ENCODE measurements around the gene ZNF580. TPM values are rescaled to one million over a fixed set of nuclear protein-coding genes. Genes with fewer than 3 reads are reported as not detected.

ZNF580 gene
- total RNA-seq (6.4 TPM), polyA plus RNA-seq (32.9 TPM)
- long read RNA-seq, donor 1, partial matches to known transcripts = 0 of 5 reads
- long read RNA-seq, donor 1, other reads (novel, unspliced or antisense) = 0 of 5 reads
- long read RNA-seq, donor 2, transcript ZNF580-201 (2 exons, 1,261 nt) = major isoform, 29 of 47 reads
- long read RNA-seq, donor 2, transcript ZNF580-202 (1 exons, 1,707 nt) = minor isoform, 13 of 47 reads
- long read RNA-seq, donor 2, partial matches to known transcripts = 0 of 47 reads
- long read RNA-seq, donor 2, other reads (novel, unspliced or antisense) = 0 of 47 reads
- long read RNA-seq, donor 3, transcript ZNF580-202 (1 exons, 1,707 nt) = major isoform, 18 of 34 reads
- long read RNA-seq, donor 3, transcript ZNF580-201 (2 exons, 1,261 nt) = minor isoform, 13 of 34 reads
- long read RNA-seq, donor 3, partial matches to known transcripts = 0 of 34 reads
- long read RNA-seq, donor 3, other reads (novel, unspliced or antisense) = 0 of 34 reads
- long read RNA-seq, donor 4, transcript ZNF580-202 (1 exons, 1,707 nt) = major isoform, 13 of 25 reads
- long read RNA-seq, donor 4, transcript ZNF580-201 (2 exons, 1,261 nt) = minor isoform, 12 of 25 reads
- long read RNA-seq, donor 4, partial matches to known transcripts = 0 of 25 reads
- long read RNA-seq, donor 4, other reads (novel, unspliced or antisense) = 0 of 25 reads
- long read RNA-seq, donor 5, transcript ZNF580-202 (1 exons, 1,707 nt) = major isoform, 18 of 31 reads
- long read RNA-seq, donor 5, transcript ZNF580-201 (2 exons, 1,261 nt) = minor isoform, 12 of 31 reads
- long read RNA-seq, donor 5, partial matches to known transcripts = 0 of 31 reads
- long read RNA-seq, donor 5, other reads (novel, unspliced or antisense) = 0 of 31 reads
- long read RNA-seq, donor 6, transcript ZNF580-201 (2 exons, 1,261 nt) = major isoform, 20 of 28 reads
- long read RNA-seq, donor 6, transcript ZNF580-202 (1 exons, 1,707 nt) = minor isoform, 7 of 28 reads
- long read RNA-seq, donor 6, partial matches to known transcripts = 0 of 28 reads
- long read RNA-seq, donor 6, other reads (novel, unspliced or antisense) = 0 of 28 reads
- long read RNA-seq, donor 7, transcript ZNF580-202 (1 exons, 1,707 nt) = minor isoform, 10 of 33 reads
- long read RNA-seq, donor 7, transcript ZNF580-201 (2 exons, 1,261 nt) = major isoform, 22 of 33 reads
- long read RNA-seq, donor 7, partial matches to known transcripts = 0 of 33 reads
- long read RNA-seq, donor 7, other reads (novel, unspliced or antisense) = 0 of 33 reads
- long read RNA-seq, donor 8, transcript ZNF580-201 (2 exons, 1,261 nt) = major isoform, 6 of 9 reads
- long read RNA-seq, donor 8, partial matches to known transcripts = 0 of 9 reads
- long read RNA-seq, donor 8, other reads (novel, unspliced or antisense) = 0 of 9 reads
- long read RNA-seq, donor 9, transcript ZNF580-201 (2 exons, 1,261 nt) = minor isoform, 6 of 23 reads
- long read RNA-seq, donor 9, transcript ZNF580-202 (1 exons, 1,707 nt) = major isoform, 16 of 23 reads
- long read RNA-seq, donor 9, partial matches to known transcripts = 0 of 23 reads
- long read RNA-seq, donor 9, other reads (novel, unspliced or antisense) = 0 of 23 reads
- long read RNA-seq, donor 10, transcript ZNF580-201 (2 exons, 1,261 nt) = major isoform, 28 of 38 reads
- long read RNA-seq, donor 10, transcript ZNF580-202 (1 exons, 1,707 nt) = minor isoform, 9 of 38 reads
- long read RNA-seq, donor 10, partial matches to known transcripts = 0 of 38 reads
- long read RNA-seq, donor 10, other reads (novel, unspliced or antisense) = 0 of 38 reads

- DNase-seq (ENCODE audit: low read depth in 6 of 9, low spot score in 9 of 9) = peak in 3 of 9 donors; percentile 49 to 72 (median 60)
- Histone ChIP-seq H3K9me3 (ENCODE audit: control insufficient read depth in 2 of 2, insufficient read depth in 1 of 2, low read length in 1 of 2) (peaks cover 0 to 15% of the 10 kb centered on the region in 2 donors), H3K36me3 (ENCODE audit: control insufficient read depth in 2 of 2, insufficient read depth in 2 of 2, low read length in 1 of 2) (peaks cover 11 to 21% of the 10 kb centered on the region in 2 donors), H3K4me1 (ENCODE audit: control insufficient read depth in 2 of 2, insufficient read depth in 2 of 2, low read length in 2 of 2) (peaks cover 36 to 58% of the 10 kb centered on the region in 2 donors), H3K27ac (ENCODE audit: low read depth in 1 of 2, low read length in 1 of 2) (peak within 1 kb of the TSS; percentile 86 to 91), H3K27me3 (ENCODE audit: control insufficient read depth in 2 of 2, insufficient read depth in 1 of 2, low read length in 1 of 2) (peaks cover 0 to 16% of the 10 kb centered on the region in 2 donors), H3K4me3 (ENCODE audit: low read length in 2 of 2) (peak within 1 kb of the TSS; percentile 65 to 76)
- WGBS = 2% methylated on average over 89 of the region's 89 CpGs
Observed at GRCh38 chr19:55640577-55641425, at the start of gene ZNF580. Gene ZNF580 (plus strand): TSS chr19:55641002. CDS start chr19:55642509, 1,507 bp downstream.

DNA sequence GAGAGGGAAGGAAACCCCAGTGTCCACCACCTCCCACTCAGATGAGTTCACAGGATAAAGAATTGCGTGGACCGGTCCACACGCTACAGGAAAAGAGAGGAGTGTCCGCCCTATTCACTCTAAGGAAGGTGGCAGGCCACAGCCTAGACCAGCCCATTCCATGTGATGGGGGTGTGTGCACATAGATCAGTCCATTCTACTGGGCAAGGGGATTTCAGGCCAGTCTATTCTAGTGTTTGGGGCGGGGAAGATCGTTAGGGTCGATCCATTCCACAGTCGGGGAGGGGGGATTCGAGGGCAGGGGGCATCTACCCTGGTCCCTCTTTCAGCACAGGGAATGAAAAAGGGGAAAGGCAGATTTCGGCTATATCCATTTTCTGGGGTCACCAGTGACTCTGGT is 49.2 kb upstream of the ZNF580 start:
- peaks cover 5 to 14% of the 10 kb centered on the region in 2 donors for H3K4me1 ChIP-seq (ENCODE audit: control insufficient read depth in 2 of 2, insufficient read depth in 2 of 2, low read length in 2 of 2)
- DNase-seq (ENCODE audit: low read depth in 6 of 9, low spot score in 9 of 9) = no peak
- peaks cover 27 to 38% of the 10 kb centered on the region in 2 donors for H3K36me3 ChIP-seq (ENCODE audit: control insufficient read depth in 2 of 2, insufficient read depth in 2 of 2, low read length in 1 of 2)
- 97% methylated on average over 10 of the region's 10 CpGs for WGBS
- peaks cover 3 to 7% of the 10 kb centered on the region in 2 donors for H3K27me3 ChIP-seq (ENCODE audit: control insufficient read depth in 2 of 2, insufficient read depth in 1 of 2, low read length in 1 of 2)
- H3K27ac ChIP-seq (ENCODE audit: low read depth in 1 of 2, low read length in 1 of 2) = no peak overlapping the region
- H3K9me3 ChIP-seq (ENCODE audit: control insufficient read depth in 2 of 2, insufficient read depth in 1 of 2, low read length in 1 of 2) = peaks cover 0 to 1% of the 10 kb centered on the region in 2 donors
- H3K4me3 ChIP-seq (ENCODE audit: low read length in 2 of 2) = no peak overlapping the region

DNA sequence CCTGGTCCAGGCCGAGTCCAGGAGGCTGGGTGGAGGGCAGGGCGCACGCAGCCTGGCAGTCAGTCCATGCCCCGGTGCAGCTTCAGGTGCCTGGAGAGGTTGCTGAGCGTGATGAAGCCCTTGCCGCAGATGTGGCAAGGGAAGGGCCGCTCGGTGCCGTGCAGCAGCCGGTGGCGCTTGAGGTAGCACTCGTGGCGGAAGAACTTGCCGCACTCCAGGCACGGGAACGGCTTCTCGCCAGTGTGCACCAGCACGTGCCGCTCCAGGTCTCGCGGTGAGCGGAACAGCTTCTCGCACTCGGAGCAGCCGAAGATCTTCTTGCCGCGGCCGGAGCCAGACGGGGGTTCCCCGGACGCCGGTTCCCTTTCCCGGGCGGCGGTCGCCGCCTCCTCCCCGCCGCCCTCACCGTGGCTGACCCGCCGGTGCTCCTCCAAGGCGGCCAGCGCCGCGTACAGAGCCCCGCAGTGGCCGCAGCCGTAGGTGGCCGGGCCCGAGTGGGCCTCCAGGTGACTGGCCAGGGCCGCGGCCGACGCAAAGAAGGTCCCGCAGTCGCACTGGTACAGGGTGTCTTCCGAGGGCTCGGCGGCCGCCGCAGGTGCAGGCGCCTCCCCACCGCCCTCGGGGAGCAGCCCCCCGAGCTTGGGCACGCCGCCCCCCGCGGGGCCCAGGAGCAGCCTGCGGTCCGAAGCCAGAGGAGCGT is 48.3 kb upstream of the ZNF580 start:
- H3K9me3 ChIP-seq (ENCODE audit: control insufficient read depth in 2 of 2, insufficient read depth in 1 of 2, low read length in 1 of 2) = peaks cover 0 to 1% of the 10 kb centered on the region in 2 donors
- no peaks in the 10 kb centered on the region for H3K27me3 ChIP-seq (ENCODE audit: control insufficient read depth in 2 of 2, insufficient read depth in 1 of 2, low read length in 1 of 2)
- peaks cover 34 to 43% of the 10 kb centered on the region in 2 donors for H3K36me3 ChIP-seq (ENCODE audit: control insufficient read depth in 2 of 2, insufficient read depth in 2 of 2, low read length in 1 of 2)
- WGBS = 97% methylated on average over 73 of the region's 73 CpGs
- peaks cover 0 to 5% of the 10 kb centered on the region in 2 donors for H3K4me1 ChIP-seq (ENCODE audit: control insufficient read depth in 2 of 2, insufficient read depth in 2 of 2, low read length in 2 of 2)
- H3K27ac ChIP-seq (ENCODE audit: low read depth in 1 of 2, low read length in 1 of 2) = no peak overlapping the region
- DNase-seq (ENCODE audit: low read depth in 6 of 9, low spot score in 9 of 9) = no peak
- H3K4me3 ChIP-seq (ENCODE audit: low read length in 2 of 2) = no peak overlapping the region

GRCh38 chr19:55593096-55593772 is 47.6 kb upstream of the ZNF580 start:
- Histone ChIP-seq H3K9me3 (ENCODE audit: control insufficient read depth in 2 of 2, insufficient read depth in 1 of 2, low read length in 1 of 2) (peaks cover 0 to 1% of the 10 kb centered on the region in 2 donors), H3K4me1 (ENCODE audit: control insufficient read depth in 2 of 2, insufficient read depth in 2 of 2, low read length in 2 of 2) (no peaks in the 10 kb centered on the region), H3K27ac (ENCODE audit: low read depth in 1 of 2, low read length in 1 of 2) (no peak overlapping the region), H3K27me3 (ENCODE audit: control insufficient read depth in 2 of 2, insufficient read depth in 1 of 2, low read length in 1 of 2) (no peaks in the 10 kb centered on the region), H3K4me3 (ENCODE audit: low read length in 2 of 2) (no peak overlapping the region), H3K36me3 (ENCODE audit: control insufficient read depth in 2 of 2, insufficient read depth in 2 of 2, low read length in 1 of 2) (peaks cover 34 to 44% of the 10 kb centered on the region in 2 donors)
- 96% methylated on average over 68 of the region's 68 CpGs for WGBS
- DNase-seq (ENCODE audit: low read depth in 6 of 9, low spot score in 9 of 9) = no peak

DNA sequence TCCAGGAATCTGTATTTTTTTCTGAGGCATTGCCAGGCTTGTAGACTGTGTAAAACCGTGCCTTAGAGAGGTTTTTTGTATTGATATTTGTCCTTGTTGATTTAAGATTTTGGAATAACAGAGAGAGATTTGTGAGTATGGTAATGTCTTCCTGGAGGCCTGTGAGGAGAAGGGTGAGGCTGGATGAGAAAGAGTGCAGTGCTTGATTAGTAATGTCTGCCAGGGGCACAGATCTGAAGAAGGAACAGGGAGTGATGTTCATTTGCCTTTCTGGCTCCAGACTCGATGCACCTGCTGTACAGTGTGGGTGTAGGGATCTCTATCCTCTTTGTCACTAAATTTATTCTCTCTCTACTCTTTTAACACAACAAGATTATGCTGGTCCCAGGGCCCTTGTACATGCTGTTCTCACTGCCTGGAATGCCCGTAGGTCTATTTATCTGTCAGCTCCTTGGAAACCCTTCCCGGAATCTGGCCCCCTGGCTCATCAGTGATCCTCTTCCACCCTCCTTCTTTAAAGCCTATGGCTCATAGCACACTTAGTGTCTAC is 45.7 kb upstream of the ZNF580 start:
- peaks cover 0 to 5% of the 10 kb centered on the region in 2 donors for H3K4me1 ChIP-seq (ENCODE audit: control insufficient read depth in 2 of 2, insufficient read depth in 2 of 2, low read length in 2 of 2)
- DNase-seq (ENCODE audit: low read depth in 6 of 9, low spot score in 9 of 9) = no peak
- WGBS = 100% methylated on average over 4 of the region's 4 CpGs

DNA sequence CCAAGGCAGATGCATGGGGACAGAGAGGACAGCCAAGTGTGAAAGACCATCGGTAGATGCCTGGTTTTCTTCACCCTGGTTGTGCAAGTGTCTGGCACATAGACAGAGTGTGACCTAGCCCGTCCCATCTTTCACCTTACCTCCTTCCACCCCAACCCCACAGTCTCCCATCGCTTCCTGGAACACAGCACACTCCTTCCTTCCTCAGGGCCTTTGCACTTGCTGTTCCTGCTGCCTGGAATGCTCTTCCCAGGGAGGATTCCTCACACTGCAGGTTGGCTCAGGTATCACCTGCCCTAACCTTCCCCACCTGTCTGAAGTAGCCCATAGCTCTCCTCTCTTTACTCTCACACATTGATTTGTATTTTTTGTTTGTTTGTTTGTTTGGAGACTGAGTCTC is 44.5 kb upstream of the ZNF580 start:
- DNase-seq (ENCODE audit: low read depth in 6 of 9, low spot score in 9 of 9) = no peak
- Histone ChIP-seq H3K4me3 (ENCODE audit: low read length in 2 of 2) (no peak overlapping the region), H3K36me3 (ENCODE audit: control insufficient read depth in 2 of 2, insufficient read depth in 2 of 2, low read length in 1 of 2) (peaks cover 34 to 44% of the 10 kb centered on the region in 2 donors), H3K27me3 (ENCODE audit: control insufficient read depth in 2 of 2, insufficient read depth in 1 of 2, low read length in 1 of 2) (no peaks in the 10 kb centered on the region), H3K9me3 (ENCODE audit: control insufficient read depth in 2 of 2, insufficient read depth in 1 of 2, low read length in 1 of 2) (peaks cover 1 to 7% of the 10 kb centered on the region in 2 donors), H3K27ac (ENCODE audit: low read depth in 1 of 2, low read length in 1 of 2) (no peak overlapping the region), H3K4me1 (ENCODE audit: control insufficient read depth in 2 of 2, insufficient read depth in 2 of 2, low read length in 2 of 2) (peaks cover 6 to 13% of the 10 kb centered on the region in 2 donors)
- WGBS = 96% methylated on average over 3 of the region's 3 CpGs

More for the DNA sequence above, 45.7 kb upstream of the ZNF580 start:
- peaks cover 1 to 7% of the 10 kb centered on the region in 2 donors for H3K9me3 ChIP-seq (ENCODE audit: control insufficient read depth in 2 of 2, insufficient read depth in 1 of 2, low read length in 1 of 2)
- H3K27me3 ChIP-seq (ENCODE audit: control insufficient read depth in 2 of 2, insufficient read depth in 1 of 2, low read length in 1 of 2) = no peaks in the 10 kb centered on the region
- no peak overlapping the region for H3K4me3 ChIP-seq (ENCODE audit: low read length in 2 of 2)
- H3K27ac ChIP-seq (ENCODE audit: low read depth in 1 of 2, low read length in 1 of 2) = no peak overlapping the region
- H3K36me3 ChIP-seq (ENCODE audit: control insufficient read depth in 2 of 2, insufficient read depth in 2 of 2, low read length in 1 of 2) = peaks cover 34 to 44% of the 10 kb centered on the region in 2 donors

Data from thymus (tissue), 14 donors.